Aorta (tissue), 5 donors: ENCODE measurements around the gene IL1RL1. TPM values are rescaled to one million over a fixed set of nuclear protein-coding genes. Genes with fewer than 3 reads are reported as not detected.
"Not testable (repeated sequence)": the region's sequence is repeated elsewhere in the genome, so short reads cannot be mapped to it uniquely, and the experiment has no call there.

Experiments used
- ATAC-seq: fragments of 200-7000 bp; cut with Tn5 transposase; one replicate; pipeline ENCODE4 v1.9.1; 2022; ENCODE audit warnings: moderate library complexity; ENCODE audit not compliant: low FRiP score
- DNase-seq, 2 donors: peaks; one replicate each; pipeline ENCODE4 v3.0.0-alpha.2; 2020
- H3K27ac ChIP-seq, 2 donors: one replicate each; pipeline ENCODE4 v1.5.1; 2013; ENCODE audit warnings: low read length in 2 of 2, mild to moderate bottlenecking in 2 of 2, moderate library complexity in 2 of 2, control low read depth in 1 of 2, inconsistent platforms in 1 of 2, low read depth in 1 of 2
- H3K27me3 ChIP-seq, 2 donors: one replicate each; pipeline ENCODE4 v1.6.1; 2013; ENCODE audit warnings: control low read depth in 1 of 2, low read length in 1 of 2, mild to moderate bottlenecking in 1 of 2, moderate library complexity in 1 of 2; ENCODE audit not compliant: insufficient read depth in 2 of 2, control insufficient read depth in 1 of 2
- H3K36me3 ChIP-seq, 2 donors: one replicate each; pipeline ENCODE4 v1.6.1; 2013; ENCODE audit warnings: control low read depth in 1 of 2, low read length in 1 of 2, mild to moderate bottlenecking in 1 of 2; ENCODE audit not compliant: insufficient read depth in 2 of 2, control insufficient read depth in 1 of 2
- H3K4me1 ChIP-seq, 2 donors: one replicate each; pipeline ENCODE4 v1.6.1; 2013; ENCODE audit warnings: low read length in 2 of 2, control low read depth in 1 of 2, mild to moderate bottlenecking in 1 of 2, moderate library complexity in 1 of 2; ENCODE audit not compliant: insufficient read depth in 2 of 2, control insufficient read depth in 1 of 2
- H3K4me3 ChIP-seq, 2 donors: one replicate each; pipeline ENCODE4 v1.5.1; 2013; ENCODE audit warnings: low read length in 2 of 2, control low read depth in 1 of 2, mild to moderate bottlenecking in 1 of 2
- H3K9me3 ChIP-seq: one replicate; pipeline ENCODE4 v1.6.1; 2013; ENCODE audit warnings: mild to moderate bottlenecking, low read length; ENCODE audit not compliant: control insufficient read depth
- WGBS, 2 donors: extraction: QIAGEN DNeasy Blood & Tissue Kit; methylation state at CpG; one replicate each; pipeline ENCODE4 v1.1.7; 2013; 5-methylcytosine and 5-hydroxymethylcytosine counted together
- intact Hi-C, 2 donors: fragments of 100-400 bp; cut with DNase I; formaldehyde crosslinking; loops; one replicate each; pipeline versions ENCODE4 v1.14.2 to v1.15.0; 2022
- polyA plus RNA-seq, 2 donors: library from polyadenylated mRNA; stranded (reverse); fragments of 200-250 nt; gene quantifications; one replicate each; pipeline ENCODE4 v1.2.3, GENCODE V29; 2013
- total RNA-seq, 2 donors: library from RNA; stranded (reverse); fragmentation: NEBNext Ultra II Directional; extraction: Animal tissue kit (Norgen Biotek cat#: 25700); gene quantifications; one replicate each; pipeline ENCODE4 v1.2.1, GENCODE V29; 2021
- donor health status: healthy with polysubstance abuse.
- donor health status: Bipolar disorder and iron deficiency.
- donor health status: DM: no; HTN: no; CAD: no.
- donor health status: DM: no; HTN: no; CAD: no.
- donor health status: DM: yes; HTN: yes; CAD: no.

The IL1RL1 gene
- total and polyA plus RNA-seq, 4 donors: 2.5 to 8.1 (median 7.2) TPM

DNA sequence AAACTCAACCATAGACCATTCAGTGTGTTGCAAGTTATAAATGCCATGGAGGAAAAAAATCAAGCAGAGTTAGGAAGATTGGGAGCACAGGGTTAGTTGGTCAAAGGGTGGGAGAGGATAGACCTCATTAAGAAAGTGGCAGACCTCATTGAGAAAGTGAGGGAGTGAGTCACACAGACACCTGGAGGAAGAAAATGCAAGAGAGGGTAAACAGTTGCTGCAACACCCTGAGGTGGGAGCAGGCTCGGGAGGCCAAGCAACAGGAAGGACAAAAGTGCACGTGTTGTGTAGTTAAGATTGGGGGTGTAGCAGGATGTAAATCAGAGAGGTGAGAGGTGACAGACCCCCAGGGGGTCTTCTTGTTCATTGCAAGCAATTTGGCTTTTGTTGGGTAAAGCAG lies 6.4 kb downstream of the IL1RL1 start:
- Histone ChIP-seq H3K9me3 (no peaks in the 10 kb centered on the region), H3K36me3 (no peaks in the 10 kb centered on the region), H3K4me1 (peaks cover 0 to 1% of the 10 kb centered on the region in 2 donors), H3K27me3 (no peaks in the 10 kb centered on the region), H3K27ac (no peak overlapping the region), H3K4me3 (no peak overlapping the region)
- 67 to 69% methylated on average over 2 of the region's 2 CpGs for WGBS, 2 donors
- intact Hi-C loops: no loop called here
- DNase-seq (no peak), ATAC-seq (no peak)

DNA sequence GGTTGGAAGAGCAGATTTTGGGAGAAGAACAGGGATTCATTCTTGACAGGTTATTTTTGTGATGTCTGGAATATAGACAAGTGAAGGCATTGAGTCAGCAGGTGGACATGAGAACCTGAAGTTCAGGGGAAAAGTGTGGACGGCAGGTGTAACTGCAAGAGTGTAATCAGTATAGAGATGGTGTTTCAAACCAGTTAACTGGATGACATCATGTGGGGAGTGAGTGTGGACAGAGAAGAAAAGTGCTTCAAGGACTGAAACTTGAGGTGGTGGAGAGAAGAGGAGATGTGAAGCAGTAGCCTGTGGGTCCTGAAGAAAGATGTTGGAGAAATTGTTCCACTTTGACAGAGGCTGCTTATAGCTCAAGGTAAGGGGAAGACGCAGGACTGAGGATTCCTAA lies 7.1 kb downstream of the IL1RL1 start:
- H3K4me3 ChIP-seq: no peak overlapping the region
- WGBS, 2 donors: 97 to 98% methylated on average over 2 of the region's 2 CpGs
- peaks cover 0 to 1% of the 10 kb centered on the region in 2 donors for H3K4me1 ChIP-seq
- no peaks in the 10 kb centered on the region for H3K9me3 ChIP-seq
- intact Hi-C loops: no loop called here
- ATAC-seq (no peak), DNase-seq (no peak)
- H3K27me3 ChIP-seq: no peaks in the 10 kb centered on the region
- no peaks in the 10 kb centered on the region for H3K36me3 ChIP-seq
- no peak overlapping the region for H3K27ac ChIP-seq

DNA sequence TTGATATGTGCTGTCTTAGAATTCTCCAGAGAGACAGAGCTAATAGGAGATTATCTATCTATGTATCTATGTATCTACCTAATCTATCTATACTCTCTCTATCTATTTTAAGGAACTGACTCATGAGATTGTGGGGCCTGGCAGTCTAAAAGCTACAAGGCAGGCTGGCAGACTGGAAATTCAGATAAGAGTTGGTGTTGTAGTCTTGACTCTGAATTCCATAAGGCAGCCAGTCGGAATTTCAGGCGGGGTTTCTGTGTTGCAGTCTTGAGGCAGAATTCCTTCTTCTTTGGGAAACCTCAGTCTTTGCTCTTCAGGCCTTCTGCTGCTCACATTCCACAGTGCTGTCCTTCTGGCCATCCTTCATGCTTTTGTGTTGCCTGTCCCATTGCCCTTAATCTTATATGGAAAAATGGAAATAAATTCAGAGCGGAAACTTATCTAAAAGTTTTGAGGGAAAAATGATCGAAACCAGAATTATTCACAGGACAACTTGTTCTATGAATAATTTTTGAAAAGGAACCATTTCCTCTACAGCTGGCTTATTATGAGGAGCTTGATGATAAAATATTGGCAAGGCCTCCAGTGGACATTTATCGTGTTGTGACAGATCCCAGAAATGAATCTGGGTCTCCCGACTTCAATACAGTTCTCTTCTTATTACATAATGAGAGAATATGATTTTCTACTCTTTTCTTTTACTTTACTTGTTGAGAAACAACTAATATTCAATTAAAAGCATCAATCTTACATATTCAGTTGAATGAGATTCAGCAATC lies 10.8 kb downstream of the IL1RL1 start:
- peak overlapping the region in 1 of 2 donors; percentile 33 for H3K27ac ChIP-seq
- ATAC-seq (no peak), DNase-seq (no peak)
- peaks cover 0 to 1% of the 10 kb centered on the region in 2 donors for H3K4me1 ChIP-seq
- WGBS, 2 donors: 6 to 9% methylated on average over 6 of the region's 6 CpGs
- no peaks in the 10 kb centered on the region for H3K36me3 ChIP-seq
- no peak overlapping the region for H3K4me3 ChIP-seq
- H3K27me3 ChIP-seq: no peaks in the 10 kb centered on the region
- intact Hi-C loops: no loop called here
- no peaks in the 10 kb centered on the region for H3K9me3 ChIP-seq

DNA sequence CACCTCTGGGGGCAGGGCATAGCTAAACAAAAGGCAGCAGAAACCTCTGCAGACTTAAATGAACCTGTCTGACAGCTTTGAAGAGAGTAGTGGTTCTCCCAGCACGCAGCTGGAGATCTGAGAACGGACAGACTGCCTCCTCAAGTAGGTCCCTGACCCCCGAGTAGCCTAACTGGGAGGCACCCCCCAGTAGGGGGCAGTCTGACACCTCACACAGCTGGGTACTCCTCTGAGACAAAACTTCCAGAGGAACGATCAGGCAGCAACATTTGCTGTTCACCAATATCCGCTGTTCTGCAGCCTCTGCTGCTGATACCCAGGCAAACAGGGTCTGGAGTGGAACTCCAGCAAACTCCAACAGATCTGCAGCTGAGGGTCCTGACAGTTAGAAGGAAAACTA lies 13.6 kb downstream of the IL1RL1 start:
- DNase-seq, H3K9me3 ChIP-seq, H3K4me3 ChIP-seq, ATAC-seq, H3K27me3 ChIP-seq, H3K4me1 ChIP-seq, intact Hi-C loops, H3K36me3 ChIP-seq, H3K27ac ChIP-seq: not testable (repeated sequence)
- WGBS, 2 donors: 89 to 100% methylated on average over 5 of the region's 5 CpGs

DNA sequence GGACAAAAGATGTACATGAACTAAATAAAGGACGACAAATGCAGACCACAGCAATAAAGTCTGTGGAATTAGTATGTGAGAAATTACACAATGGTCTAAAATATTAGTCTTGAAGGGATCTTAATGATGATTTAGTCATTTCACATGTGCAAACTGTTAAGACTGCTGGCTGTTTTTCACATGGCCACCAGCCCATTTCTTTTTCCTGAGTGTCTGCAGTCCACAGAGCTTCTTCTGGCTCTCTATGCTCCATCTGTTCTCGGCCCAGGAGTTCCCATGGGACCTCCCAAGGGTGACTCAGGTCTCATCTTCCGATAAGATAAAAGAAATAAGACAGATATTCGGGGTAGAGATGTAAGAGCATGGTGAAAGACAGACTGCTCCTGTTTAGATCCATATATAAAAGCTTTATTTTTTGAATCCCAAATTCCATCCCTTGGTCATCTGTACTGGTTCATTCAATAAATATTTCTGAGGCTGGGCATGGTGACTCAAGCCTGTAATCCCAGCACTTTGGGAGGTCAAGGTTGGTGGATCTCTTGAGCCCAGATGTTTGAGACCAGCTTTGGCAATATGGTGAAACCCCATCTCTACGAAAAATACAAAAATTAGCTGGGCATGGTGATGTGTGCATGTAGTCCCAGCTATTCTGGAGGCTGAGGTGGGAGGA lies 20.1 kb downstream of the IL1RL1 start:
- Histone ChIP-seq H3K27ac (no peak overlapping the region), H3K4me3 (no peak overlapping the region), H3K9me3 (no peaks in the 10 kb centered on the region), H3K4me1 (no peaks in the 10 kb centered on the region), H3K36me3 (no peaks in the 10 kb centered on the region), H3K27me3 (no peaks in the 10 kb centered on the region)
- DNase-seq: no peak
- intact Hi-C loops: no loop called here
- ATAC-seq: no peak
- WGBS, 2 donors: 81 to 83% methylated on average over 5 of the region's 5 CpGs

DNA sequence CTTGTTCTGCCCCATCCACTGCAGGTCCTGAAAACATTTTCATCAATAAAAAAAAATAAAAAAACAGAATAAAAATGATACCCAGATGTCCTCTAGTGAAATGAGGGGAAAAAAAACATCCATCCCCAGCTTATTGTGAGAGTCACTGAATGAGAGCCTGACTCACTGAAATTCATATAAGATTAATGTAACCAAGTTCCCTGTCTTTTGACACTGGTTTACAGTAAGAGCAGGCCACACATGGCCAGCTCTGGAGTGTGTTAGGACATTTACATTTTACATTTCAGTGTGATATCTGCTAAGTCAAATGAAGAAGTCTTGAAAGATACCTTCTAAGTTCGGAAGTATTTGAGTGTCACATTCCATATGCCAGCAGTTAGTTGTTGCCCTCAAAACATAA lies 23.1 kb downstream of the IL1RL1 start:
- intact Hi-C loops: no loop called here
- ATAC-seq (no peak), DNase-seq (no peak)
- no peaks in the 10 kb centered on the region for H3K4me1 ChIP-seq
- H3K4me3 ChIP-seq: no peak overlapping the region
- H3K36me3 ChIP-seq: no peaks in the 10 kb centered on the region
- no peak overlapping the region for H3K27ac ChIP-seq
- H3K27me3 ChIP-seq: no peaks in the 10 kb centered on the region
- H3K9me3 ChIP-seq: no peaks in the 10 kb centered on the region
- WGBS, 2 donors: 44 to 54% methylated on average over 1 of the region's 1 CpG

DNA sequence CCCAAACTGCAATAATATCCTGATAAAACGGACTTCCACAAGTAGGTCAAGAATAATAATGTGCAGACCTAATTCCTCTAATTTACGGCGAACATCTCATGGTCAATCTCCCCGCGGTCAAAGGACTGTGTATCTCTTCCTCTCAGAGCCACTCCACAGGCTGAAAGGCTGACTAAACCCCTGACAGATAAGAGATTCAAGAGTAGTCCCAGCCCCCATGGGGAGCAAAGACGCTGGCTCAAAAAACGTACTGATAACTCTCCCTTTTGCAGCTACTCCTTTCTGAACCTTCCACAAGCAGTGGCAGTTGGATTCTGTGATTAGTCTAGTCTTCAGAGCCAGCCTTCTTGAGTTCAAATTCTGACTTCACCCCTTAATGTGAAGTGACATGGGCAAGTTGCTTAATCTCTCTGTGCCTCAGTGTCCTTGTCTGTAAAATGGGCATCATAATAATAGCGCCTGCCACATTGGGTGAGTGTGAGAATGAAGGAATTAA lies 24.6 kb downstream of the IL1RL1 start:
- ATAC-seq (no peak), DNase-seq (no peak)
- no peak overlapping the region for H3K4me3 ChIP-seq
- WGBS, 2 donors: 32 to 33% methylated on average over 8 of the region's 8 CpGs
- no peaks in the 10 kb centered on the region for H3K9me3 ChIP-seq
- intact Hi-C loops: loop anchor here in 1 of 2 donors (5.0 kb wide), 1 partner anchor 84 kb away; no protein-coding TSS in a partner anchor
- H3K36me3 ChIP-seq: no peaks in the 10 kb centered on the region
- no peaks in the 10 kb centered on the region for H3K27me3 ChIP-seq
- no peaks in the 10 kb centered on the region for H3K4me1 ChIP-seq
- H3K27ac ChIP-seq: no peak overlapping the region

DNA sequence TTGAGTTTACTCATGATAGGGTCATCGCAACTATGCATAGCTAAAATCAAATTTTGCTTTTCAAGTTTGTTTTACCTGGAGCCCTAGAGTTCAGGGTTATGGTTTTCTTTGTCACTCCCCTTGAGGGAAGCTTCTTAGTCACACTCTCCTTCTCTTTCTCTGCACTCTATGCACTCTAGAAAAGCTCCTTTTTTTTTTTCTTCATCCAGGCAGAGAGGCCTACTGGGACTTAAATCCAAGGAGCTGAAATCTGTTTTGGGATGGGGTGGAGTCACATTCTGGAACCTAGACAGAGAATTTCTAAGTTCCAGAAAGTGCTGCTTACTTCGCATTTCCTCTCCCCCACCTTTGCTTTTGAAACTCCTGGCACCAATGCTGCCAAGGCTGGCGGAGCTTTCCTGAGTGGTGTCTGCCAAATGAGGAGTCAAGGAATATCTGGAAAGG lies 25.2 kb downstream of the IL1RL1 start:
- Histone ChIP-seq H3K36me3 (no peaks in the 10 kb centered on the region), H3K4me3 (no peak overlapping the region), H3K4me1 (no peaks in the 10 kb centered on the region), H3K27ac (peak overlapping the region; percentile 49 to 64), H3K27me3 (no peaks in the 10 kb centered on the region), H3K9me3 (no peaks in the 10 kb centered on the region)
- intact Hi-C loops: loop anchor here in 1 of 2 donors (5.0 kb wide), 1 partner anchor 84 kb away; no protein-coding TSS in a partner anchor
- WGBS, 2 donors: 44 to 46% methylated on average over 3 of the region's 3 CpGs
- DNase-seq: no peak
- ATAC-seq: peak; percentile 33
